Measurements from ENCODE around the gene CDK14. TPM values are rescaled to one million over a fixed set of nuclear protein-coding genes. Genes with fewer than 3 reads are reported as not detected.

CDK14 gene
- total and polyA plus RNA-seq, 2 of the 8 experiments (the other 6 are each of a cell fraction or from before 2014, with no cell fraction given) = 5.5 to 47.3 TPM

GRCh38 chr7:91187061-91187460 is 590.9 kb downstream of the CDK14 start:
- Histone ChIP-seq H2AK5ac (ENCODE audit: low read depth, low read length) (no peak overlapping the region), H4K5ac (ENCODE audit: insufficient read length, low read depth, low read length) (no peak overlapping the region), H2BK15ac (ENCODE audit: low read length) (no peak overlapping the region), H3K18ac (ENCODE audit: extremely low read depth, low read length) (no peak overlapping the region), H4K20me1 (replicated peaks in 1 of 2; ENCODE audit: control insufficient read depth in 1 of 2, insufficient read depth in 2 of 2, low read length in 2 of 2) (no peaks in the 10 kb centered on the region), H3K14ac (ENCODE audit: insufficient read length) (no peak overlapping the region), H3K27me3 (replicated peaks in 1 of 4; ENCODE audit: control insufficient read depth in 3 of 4, extremely low read depth in 1 of 4, insufficient read depth in 3 of 4, low read length in 3 of 4) (no peaks in the 10 kb centered on the region), H4K91ac (replicated peaks; ENCODE audit: insufficient read length, low read length) (no peak overlapping the region), H4K8ac (ENCODE audit: extremely low read depth, insufficient read depth, low read length) (no peak overlapping the region), H3K79me2 (ENCODE audit: control insufficient read depth in 1 of 2, insufficient read depth in 2 of 2, low read length in 2 of 2) (no peaks in the 10 kb centered on the region), H3K56ac (replicated peaks; ENCODE audit: insufficient read length, low read depth, low read length) (no peak overlapping the region), H3K4me3 (ENCODE audit: extremely low read depth in 1 of 4, insufficient read depth in 2 of 4, low read depth in 3 of 4, low read length in 4 of 4) (no peak overlapping the region), H2BK5ac (ENCODE audit: low read depth, low read length) (no peak overlapping the region), H3K36me3 (ENCODE audit: control insufficient read depth in 2 of 4, insufficient read depth in 4 of 4, low read length in 3 of 4) (no peaks in the 10 kb centered on the region), H3K27ac (ENCODE audit: low read depth, low read length) (no peak overlapping the region), H3K79me1 (ENCODE audit: low read depth, low read length) (no peaks in the 10 kb centered on the region), H3K9ac (replicated peaks in 1 of 4; ENCODE audit: extremely low read depth in 1 of 4, low read depth in 3 of 4, low read length in 3 of 4) (no peak overlapping the region), H3K4me1 (replicated peaks in 1 of 4; ENCODE audit: control insufficient read depth in 3 of 4, insufficient read depth in 4 of 4, low read length in 3 of 4) (peaks cover 0 to 4% (median 0%) of the 10 kb centered on the region in 4 experiments; a peak in 1 of 7 replicates), H2AFZ (ENCODE audit: low read length) (no peak overlapping the region), H3K4me2 (ENCODE audit: insufficient read depth in 1 of 2, low read depth in 2 of 2, low read length in 2 of 2) (no peak overlapping the region), H2BK120ac (replicated peaks; ENCODE audit: low read depth, low read length) (no peak overlapping the region), H3K4ac (replicated peaks; ENCODE audit: insufficient read length, low read depth, low read length) (no peak overlapping the region), H3K23ac (ENCODE audit: insufficient read length) (no peak overlapping the region), H3K23me2 (ENCODE audit: low read depth, low read length) (no peaks in the 10 kb centered on the region), H2BK12ac (ENCODE audit: low read depth, low read length) (no peak overlapping the region), H3K9me3 (ENCODE audit: insufficient read depth in 2 of 2, low read depth in 1 of 2, low read length in 1 of 2) (no peaks in the 10 kb centered on the region), H2BK20ac (ENCODE audit: low read length) (no peak overlapping the region)
- FAIRE-seq (no peak), DNase-seq (ENCODE audit: low read depth in 1 of 2, low spot score in 2 of 2) (no peak)
- 92% methylated on average over 2 of the region's 2 CpGs; no CpG with 5 or more reads in 1 of the 2 experiments for WGBS, 2 experiments (ENCODE audit: extremely low coverage in 1 of 2, insufficient coverage in 1 of 2, insufficient read length in 1 of 2, insufficient replicate concordance in 2 of 2, low coverage in 1 of 2, low lambda C conversion rate in 2 of 2, missing lambda C conversion rate in 1 of 2)
- ChIA-PET POLR2A (ENCODE audit: partially characterized antibody) (no interaction called here), CTCF (ENCODE audit: partially characterized antibody) (interaction anchor here (0.7 to 0.9 kb wide), 2 partner anchors 97 to 732 kb away, joined by 3 read pairs; no protein-coding TSS in a partner anchor)
- TF ChIP-seq TEAD4 (IDR thresholded peaks at IDR 0.05; ENCODE audit: low read depth, low read length) = no peak
